Skeletal muscle satellite cell (primary cell): ENCODE data around the gene LSM7. TPM values are rescaled to one million over a fixed set of nuclear protein-coding genes. Genes with fewer than 3 reads are reported as not detected.

ENCODE experiments used
- H3K27me3 ChIP-seq: 2 replicates; pipeline ENCODE4 v1.7.0; 2013; ENCODE audit warnings: low read length; ENCODE audit not compliant: control insufficient read depth, insufficient read depth
- H3K36me3 ChIP-seq: 2 replicates; pipeline ENCODE4 v1.7.0; 2013; ENCODE audit warnings: mild to moderate bottlenecking, control low read depth, low read length; ENCODE audit not compliant: insufficient read depth
- H3K4me1 ChIP-seq: 2 replicates; pipeline ENCODE4 v1.7.0; 2013; ENCODE audit warnings: low read length; ENCODE audit not compliant: control insufficient read depth, insufficient read depth
- H3K4me2 ChIP-seq: 2 replicates; pipeline ENCODE4 v1.7.0; 2013; ENCODE audit warnings: mild to moderate bottlenecking, low read length
- H3K4me3 ChIP-seq: 2 replicates; pipeline ENCODE4 v1.7.0; 2013; ENCODE audit warnings: low read length
- H3K9ac ChIP-seq: 2 replicates; pipeline ENCODE4 v1.7.0; 2013; ENCODE audit warnings: mild to moderate bottlenecking, low read depth, low read length, moderate library complexity
- H3K9me3 ChIP-seq: replicated peaks from 2 replicates; pipeline ENCODE4 v1.7.0; 2013; ENCODE audit warnings: mild to moderate bottlenecking, control low read depth, low read length
- total RNA-seq: library from RNA; depleted of rRNA; stranded (reverse); fragments of >200 nt; gene quantifications from 2 replicates; pipeline ENCODE4 v1.2.3, GENCODE V29; 2012; rRNA removed

The LSM7 gene
- total RNA-seq: 177 and 189 TPM in 2 replicates

GRCh38 chr19:2328401-2329148, at the start of gene LSM7, which contains the start of gene SPPL2B:
LSM7 (minus strand) TSS chr19:2328586; CDS start chr19:2328566, 20 bp downstream.
SPPL2B (plus strand) TSS chr19:2328684; CDS start chr19:2328710, 26 bp downstream.
- H3K4me2 ChIP-seq: peak within 1 kb of the TSS; percentile 100
- H3K4me1 ChIP-seq: peaks cover 29% of the 10 kb centered on the region

GRCh38 chr19:2376784-2377519, 48.6 kb upstream of the LSM7 start:
- peaks cover 4% of the 10 kb centered on the region for H3K9me3 ChIP-seq
- peaks cover 3% of the 10 kb centered on the region for H3K4me1 ChIP-seq
- no peak overlapping the region for H3K4me3 ChIP-seq
- no peaks in the 10 kb centered on the region for H3K36me3 ChIP-seq
- H3K4me2 ChIP-seq: no peak overlapping the region
- peaks cover 2% of the 10 kb centered on the region for H3K27me3 ChIP-seq
- no peak overlapping the region for H3K9ac ChIP-seq

More at GRCh38 chr19:2328401-2329148, at the start of gene LSM7, which contains the start of gene SPPL2B:
- peak within 1 kb of the TSS; percentile 97 for H3K9ac ChIP-seq
- H3K4me3 ChIP-seq: peak within 1 kb of the TSS; percentile 86
- H3K27me3 ChIP-seq: no peaks in the 10 kb centered on the region
- no peaks in the 10 kb centered on the region for H3K9me3 ChIP-seq
- H3K36me3 ChIP-seq: peaks cover 12% of the 10 kb centered on the region

GRCh38 chr19:2375353-2376121, 47.2 kb upstream of the LSM7 start:
- peaks cover 3% of the 10 kb centered on the region for H3K4me1 ChIP-seq
- no peaks in the 10 kb centered on the region for H3K36me3 ChIP-seq

GRCh38 chr19:2374808-2375207, 46.4 kb upstream of the LSM7 start:
- peaks cover 2% of the 10 kb centered on the region for H3K27me3 ChIP-seq
- no peak overlapping the region for H3K4me2 ChIP-seq
- H3K9ac ChIP-seq: no peak overlapping the region
- H3K36me3 ChIP-seq: no peaks in the 10 kb centered on the region
- no peak overlapping the region for H3K4me3 ChIP-seq
- H3K9me3 ChIP-seq: no peaks in the 10 kb centered on the region
- peaks cover 3% of the 10 kb centered on the region for H3K4me1 ChIP-seq

More at GRCh38 chr19:2375353-2376121, 47.2 kb upstream of the LSM7 start:
- peaks cover 1% of the 10 kb centered on the region for H3K9me3 ChIP-seq
- H3K27me3 ChIP-seq: peaks cover 2% of the 10 kb centered on the region
- no peak overlapping the region for H3K4me3 ChIP-seq
- H3K9ac ChIP-seq: no peak overlapping the region
- no peak overlapping the region for H3K4me2 ChIP-seq

GRCh38 chr19:2372076-2372612, 43.8 kb upstream of the LSM7 start:
- H3K36me3 ChIP-seq: no peaks in the 10 kb centered on the region
- H3K4me3 ChIP-seq: no peak overlapping the region
- H3K27me3 ChIP-seq: peaks cover 5% of the 10 kb centered on the region
- H3K4me1 ChIP-seq: peaks cover 3% of the 10 kb centered on the region
- no peak overlapping the region for H3K9ac ChIP-seq
- H3K9me3 ChIP-seq: no peaks in the 10 kb centered on the region
- no peak overlapping the region for H3K4me2 ChIP-seq

- H3K4me2 ChIP-seq: no peak overlapping the region
- peaks cover 3% of the 10 kb centered on the region for H3K27me3 ChIP-seq
- no peak overlapping the region for H3K4me3 ChIP-seq
- peaks cover under 1% of the 10 kb centered on the region for H3K4me1 ChIP-seq
- no peaks in the 10 kb centered on the region for H3K36me3 ChIP-seq
- H3K9me3 ChIP-seq: no peaks in the 10 kb centered on the region
- no peak overlapping the region for H3K9ac ChIP-seq
These were observed 43.3 kb upstream of the LSM7 start for GRCh38 chr19:2371656-2372055.

GRCh38 chr19:2365201-2365970, 37.0 kb upstream of the LSM7 start:
- Histone ChIP-seq H3K4me1 (no peaks in the 10 kb centered on the region), H3K4me3 (no peak overlapping the region), H3K4me2 (no peak overlapping the region), H3K9ac (no peak overlapping the region), H3K27me3 (peaks cover 32% of the 10 kb centered on the region), H3K9me3 (no peaks in the 10 kb centered on the region), H3K36me3 (no peaks in the 10 kb centered on the region)

- no peaks in the 10 kb centered on the region for H3K4me1 ChIP-seq
- no peak overlapping the region for H3K4me3 ChIP-seq
- no peaks in the 10 kb centered on the region for H3K36me3 ChIP-seq
- peaks cover 48% of the 10 kb centered on the region for H3K27me3 ChIP-seq
- no peaks in the 10 kb centered on the region for H3K9me3 ChIP-seq
- no peak overlapping the region for H3K4me2 ChIP-seq
- H3K9ac ChIP-seq: no peak overlapping the region
These were observed 35.0 kb upstream of the LSM7 start for GRCh38 chr19:2363419-2363818.

GRCh38 chr19:2362970-2363300, 34.5 kb upstream of the LSM7 start:
- H3K4me1 ChIP-seq: no peaks in the 10 kb centered on the region
- no peak overlapping the region for H3K4me3 ChIP-seq
- H3K36me3 ChIP-seq: no peaks in the 10 kb centered on the region
- H3K4me2 ChIP-seq: no peak overlapping the region
- H3K27me3 ChIP-seq: peaks cover 47% of the 10 kb centered on the region
- no peaks in the 10 kb centered on the region for H3K9me3 ChIP-seq
- no peak overlapping the region for H3K9ac ChIP-seq

- no peak overlapping the region for H3K9ac ChIP-seq
- peaks cover 47% of the 10 kb centered on the region for H3K27me3 ChIP-seq
- H3K4me3 ChIP-seq: no peak overlapping the region
These were observed 33.9 kb upstream of the LSM7 start for GRCh38 chr19:2362046-2362969.

More at GRCh38 chr19:2362046-2362969, 33.9 kb upstream of the LSM7 start:
- H3K4me1 ChIP-seq: no peaks in the 10 kb centered on the region
- H3K36me3 ChIP-seq: no peaks in the 10 kb centered on the region
- no peaks in the 10 kb centered on the region for H3K9me3 ChIP-seq
- no peak overlapping the region for H3K4me2 ChIP-seq
